ENCODE measurements around the gene LAMA2. TPM values are rescaled to one million over a fixed set of nuclear protein-coding genes. Genes with fewer than 3 reads are reported as not detected.

LAMA2 gene
- total RNA-seq, 3 donors from 2014 or later = 116 to 293 (median 118) TPM

GRCh38 chr6:129516787-129517186, 633.8 kb downstream of the LAMA2 start:
- Histone ChIP-seq H3K36me3 (no peaks in the 10 kb centered on the region), H3K4me3 (no peak overlapping the region), H3K27ac (peak overlapping the region in 1 of 2 donors; percentile 5), H3K4me1 (no peaks in the 10 kb centered on the region), H3K9me3 (no peaks in the 10 kb centered on the region), H3K27me3 (no peaks in the 10 kb centered on the region)
- no peak for DNase-seq (ENCODE audit: low spot score in 2 of 2)
- intact Hi-C loops (cut with DNase I; ENCODE audit: low total_unique reads) = no loop called here
- TF ChIP-seq POLR2A (IDR thresholded peaks at IDR 0.05) (no peak), POLR2AphosphoS5 (IDR thresholded peaks at IDR 0.05) (no peak), CTCF (IDR thresholded peaks at IDR 0.05) (no peak)

- TF ChIP-seq POLR2A (IDR thresholded peaks at IDR 0.05) (no peak), CTCF (IDR thresholded peaks at IDR 0.05) (no peak), POLR2AphosphoS5 (IDR thresholded peaks at IDR 0.05) (no peak)
- DNase-seq (ENCODE audit: low spot score in 2 of 2) = no peak
- Histone ChIP-seq H3K9me3 (no peaks in the 10 kb centered on the region), H3K27ac (no peak overlapping the region), H3K27me3 (no peaks in the 10 kb centered on the region), H3K4me3 (no peak overlapping the region), H3K4me1 (no peaks in the 10 kb centered on the region), H3K36me3 (no peaks in the 10 kb centered on the region)
- intact Hi-C loops (cut with DNase I; ENCODE audit: low total_unique reads) = no loop called here
These were observed 634.4 kb downstream of the LAMA2 start for GRCh38 chr6:129517288-129517687.

- H3K4me1 ChIP-seq = no peaks in the 10 kb centered on the region
- TF ChIP-seq POLR2A (IDR thresholded peaks at IDR 0.05) = no peak
- no peak for TF ChIP-seq CTCF (IDR thresholded peaks at IDR 0.05)
- TF ChIP-seq POLR2AphosphoS5 (IDR thresholded peaks at IDR 0.05) = no peak
These were observed 636.8 kb downstream of the LAMA2 start for GRCh38 chr6:129519750-129520149.

GRCh38 chr6:129521946-129522345, 639.0 kb downstream of the LAMA2 start:
- TF ChIP-seq CTCF (IDR thresholded peaks at IDR 0.05) (no peak), POLR2AphosphoS5 (IDR thresholded peaks at IDR 0.05) (no peak), POLR2A (IDR thresholded peaks at IDR 0.05) (no peak)
- intact Hi-C loops (cut with DNase I; ENCODE audit: low total_unique reads) = loop anchor here (5.0 kb wide), 1 partner anchor 745 kb away; no protein-coding TSS in a partner anchor
- Histone ChIP-seq H3K27me3 (no peaks in the 10 kb centered on the region), H3K4me1 (no peaks in the 10 kb centered on the region), H3K9me3 (no peaks in the 10 kb centered on the region), H3K27ac (no peak overlapping the region), H3K4me3 (no peak overlapping the region), H3K36me3 (no peaks in the 10 kb centered on the region)
- DNase-seq (ENCODE audit: low spot score in 2 of 2) = no peak

More at GRCh38 chr6:129519750-129520149, 636.8 kb downstream of the LAMA2 start:
- Histone ChIP-seq H3K4me3 (no peak overlapping the region), H3K27me3 (no peaks in the 10 kb centered on the region), H3K36me3 (no peaks in the 10 kb centered on the region), H3K9me3 (no peaks in the 10 kb centered on the region), H3K27ac (no peak overlapping the region)
- intact Hi-C loops (cut with DNase I; ENCODE audit: low total_unique reads) = loop anchor here (5.0 kb wide), 1 partner anchor 748 kb away; no protein-coding TSS in a partner anchor
- DNase-seq (ENCODE audit: low spot score in 2 of 2) = no peak

- no peak for DNase-seq (ENCODE audit: low spot score in 2 of 2)
- Histone ChIP-seq H3K4me1 (no peaks in the 10 kb centered on the region), H3K27ac (no peak overlapping the region), H3K36me3 (no peaks in the 10 kb centered on the region), H3K27me3 (no peaks in the 10 kb centered on the region), H3K9me3 (no peaks in the 10 kb centered on the region), H3K4me3 (no peak overlapping the region)
- TF ChIP-seq POLR2AphosphoS5 (IDR thresholded peaks at IDR 0.05) = no peak
- no peak for TF ChIP-seq POLR2A (IDR thresholded peaks at IDR 0.05)
- TF ChIP-seq CTCF (IDR thresholded peaks at IDR 0.05) = no peak
- intact Hi-C loops (cut with DNase I; ENCODE audit: low total_unique reads) = loop anchor here (5.0 kb wide), 1 partner anchor 743 kb away; no protein-coding TSS in a partner anchor
These were observed 640.9 kb downstream of the LAMA2 start for GRCh38 chr6:129523816-129524215.

Data from breast epithelium (tissue), 4 donors.